Activated CD8-positive, alpha-beta T cell treated with anti-CD3 and anti-CD28 coated beads, Interleukin-2, amount 10 ng/mL, durations not matched to agents 7 days and 5 days (primary cell): ENCODE data around the gene CSRP3. TPM values are rescaled to one million over a fixed set of nuclear protein-coding genes. Genes with fewer than 3 reads are reported as not detected.

Experiments used
- ATAC-seq: fragments of 150-1000 bp; cut with Tn5 transposase; one replicate; pipeline ENCODE4 v1.10.0; 2021; ENCODE audit warnings: moderate library complexity
- CTCF ChIA-PET: fragments of 350-600 bp; sonication (Branson Sonifier 250); formaldehyde crosslinking; loops from one replicate; lab custom pipeline; 2021; ENCODE audit warnings: antibody characterized with exemption; lab: Charles Lee
- POLR2A ChIA-PET: fragments of 350-600 bp; sonication (Branson Sonifier 250); formaldehyde crosslinking; loops from one replicate; lab custom pipeline; 2021; ENCODE audit warnings: antibody characterized with exemption; lab: Charles Lee
- DNase-seq: peaks from one replicate; pipeline ENCODE4 v3.0.0-alpha.2; 2020
- H3K27ac Mint-ChIP-seq: one replicate; pipeline ENCODE4 v1.8.0; 2021; ENCODE audit warnings: mild to moderate bottlenecking, mixed read lengths
- H3K27me3 Mint-ChIP-seq: one replicate; pipeline ENCODE4 v1.8.0; 2021; ENCODE audit warnings: low read depth, mixed read lengths
- H3K36me3 Mint-ChIP-seq: one replicate; pipeline ENCODE4 v1.8.0; 2021; ENCODE audit warnings: low read depth, mixed read lengths
- H3K4me1 Mint-ChIP-seq: one replicate; pipeline ENCODE4 v1.8.0; 2021; ENCODE audit warnings: low read depth, mixed read lengths
- H3K4me3 Mint-ChIP-seq: one replicate; pipeline ENCODE4 v1.8.0; 2021; ENCODE audit warnings: mild to moderate bottlenecking, mixed read lengths
- H3K9me3 Mint-ChIP-seq: one replicate; pipeline ENCODE4 v1.8.0; 2022; ENCODE audit warnings: mixed read lengths; ENCODE audit not compliant: insufficient read depth
- total RNA-seq, 2 experiments: library from RNA; stranded (reverse); gene quantifications; one replicate each; pipeline ENCODE4 v1.2.3, GENCODE V29; 2021

The CSRP3 gene
- total RNA-seq, 2 experiments from 2014 or later, result not detected

GRCh38 chr11:19199048-19199447, 2.7 kb downstream of the CSRP3 start:
- CTCF ChIA-PET, result interaction anchor here (1.3 kb wide), 1 partner anchor 128 kb away, joined by 3 read pairs; no protein-coding TSS in a partner anchor
- peaks cover 9% of the 10 kb centered on the region for H3K27me3 Mint-ChIP-seq
- no peak overlapping the region for H3K27ac Mint-ChIP-seq
- H3K9me3 Mint-ChIP-seq, result no peaks in the 10 kb centered on the region
- no peak for DNase-seq
- H3K4me3 Mint-ChIP-seq, result no peak overlapping the region
- POLR2A ChIA-PET, result no interaction called here
- peaks cover 4% of the 10 kb centered on the region for H3K4me1 Mint-ChIP-seq
- no peaks in the 10 kb centered on the region for H3K36me3 Mint-ChIP-seq
- ATAC-seq, result no peak

- Mint-ChIP-seq H3K27me3 (peaks cover 6% of the 10 kb centered on the region), H3K4me3 (no peak overlapping the region), H3K27ac (no peak overlapping the region), H3K4me1 (no peaks in the 10 kb centered on the region), H3K36me3 (no peaks in the 10 kb centered on the region), H3K9me3 (no peaks in the 10 kb centered on the region)
- DNase-seq (no peak), ATAC-seq (no peak)
- POLR2A ChIA-PET, result no interaction called here
- CTCF ChIA-PET, result no interaction called here
Measured at GRCh38 chr11:19196432-19196831, 5.4 kb downstream of the CSRP3 start.

- Mint-ChIP-seq H3K4me1 (no peaks in the 10 kb centered on the region), H3K27ac (no peak overlapping the region), H3K36me3 (no peaks in the 10 kb centered on the region), H3K4me3 (no peak overlapping the region), H3K27me3 (no peaks in the 10 kb centered on the region), H3K9me3 (no peaks in the 10 kb centered on the region)
- ChIA-PET POLR2A (no interaction called here), CTCF (no interaction called here)
- ATAC-seq, result no peak
- DNase-seq, result no peak
Measured at GRCh38 chr11:19194620-19195308, 7.0 kb downstream of the CSRP3 start.

- H3K4me1 Mint-ChIP-seq, result no peaks in the 10 kb centered on the region
- ATAC-seq (no peak), DNase-seq (no peak)
- no peak overlapping the region for H3K27ac Mint-ChIP-seq
- CTCF ChIA-PET, result no interaction called here
- no peaks in the 10 kb centered on the region for H3K27me3 Mint-ChIP-seq
- no peaks in the 10 kb centered on the region for H3K36me3 Mint-ChIP-seq
- H3K4me3 Mint-ChIP-seq, result no peak overlapping the region
- H3K9me3 Mint-ChIP-seq, result no peaks in the 10 kb centered on the region
- POLR2A ChIA-PET, result no interaction called here
Measured at GRCh38 chr11:19193916-19194315, 7.9 kb downstream of the CSRP3 start.

GRCh38 chr11:19191530-19192169, 10.1 kb downstream of the CSRP3 start:
- ChIA-PET POLR2A (no interaction called here), CTCF (no interaction called here)
- Mint-ChIP-seq H3K36me3 (no peaks in the 10 kb centered on the region), H3K9me3 (no peaks in the 10 kb centered on the region), H3K27me3 (no peaks in the 10 kb centered on the region), H3K4me1 (no peaks in the 10 kb centered on the region), H3K27ac (no peak overlapping the region), H3K4me3 (no peak overlapping the region)
- no peak for ATAC-seq
- no peak for DNase-seq

GRCh38 chr11:19187833-19188258, 13.9 kb downstream of the CSRP3 start:
- H3K36me3 Mint-ChIP-seq, result no peaks in the 10 kb centered on the region
- DNase-seq (no peak), ATAC-seq (no peak)
- ChIA-PET CTCF (no interaction called here), POLR2A (no interaction called here)
- no peak overlapping the region for H3K27ac Mint-ChIP-seq
- no peaks in the 10 kb centered on the region for H3K9me3 Mint-ChIP-seq
- H3K4me1 Mint-ChIP-seq, result no peaks in the 10 kb centered on the region
- H3K4me3 Mint-ChIP-seq, result no peak overlapping the region
- H3K27me3 Mint-ChIP-seq, result no peaks in the 10 kb centered on the region

- H3K9me3 Mint-ChIP-seq, result no peaks in the 10 kb centered on the region
- no peaks in the 10 kb centered on the region for H3K27me3 Mint-ChIP-seq
- ATAC-seq, result no peak
- ChIA-PET CTCF (no interaction called here), POLR2A (no interaction called here)
- no peak for DNase-seq
- no peaks in the 10 kb centered on the region for H3K36me3 Mint-ChIP-seq
- no peaks in the 10 kb centered on the region for H3K4me1 Mint-ChIP-seq
- H3K27ac Mint-ChIP-seq, result no peak overlapping the region
- no peak overlapping the region for H3K4me3 Mint-ChIP-seq
Measured at GRCh38 chr11:19187114-19187832, 14.5 kb downstream of the CSRP3 start.

GRCh38 chr11:19185516-19186052, 16.2 kb downstream of the CSRP3 start:
- H3K4me3 Mint-ChIP-seq, result no peak overlapping the region
- ChIA-PET POLR2A (no interaction called here), CTCF (no interaction called here)
- no peak overlapping the region for H3K27ac Mint-ChIP-seq
- ATAC-seq (no peak), DNase-seq (no peak)
- H3K4me1 Mint-ChIP-seq, result no peaks in the 10 kb centered on the region
- H3K36me3 Mint-ChIP-seq, result no peaks in the 10 kb centered on the region
- H3K27me3 Mint-ChIP-seq, result no peaks in the 10 kb centered on the region
- H3K9me3 Mint-ChIP-seq, result no peaks in the 10 kb centered on the region

GRCh38 chr11:19185036-19185435, 16.7 kb downstream of the CSRP3 start:
- DNase-seq, result no peak
- Mint-ChIP-seq H3K27ac (no peak overlapping the region), H3K27me3 (no peaks in the 10 kb centered on the region), H3K4me3 (no peak overlapping the region), H3K36me3 (no peaks in the 10 kb centered on the region), H3K9me3 (no peaks in the 10 kb centered on the region), H3K4me1 (no peaks in the 10 kb centered on the region)
- ChIA-PET POLR2A (no interaction called here), CTCF (no interaction called here)
- ATAC-seq, result no peak

- Mint-ChIP-seq H3K27ac (no peak overlapping the region), H3K9me3 (no peaks in the 10 kb centered on the region), H3K36me3 (no peaks in the 10 kb centered on the region), H3K4me1 (no peaks in the 10 kb centered on the region), H3K27me3 (no peaks in the 10 kb centered on the region), H3K4me3 (no peak overlapping the region)
- ChIA-PET POLR2A (no interaction called here), CTCF (no interaction called here)
- DNase-seq, result no peak
- ATAC-seq, result no peak
Measured at GRCh38 chr11:19183646-19184045, 18.1 kb downstream of the CSRP3 start.

- H3K4me1 Mint-ChIP-seq, result no peaks in the 10 kb centered on the region
- ChIA-PET CTCF (no interaction called here), POLR2A (no interaction called here)
- peaks cover 5% of the 10 kb centered on the region for H3K36me3 Mint-ChIP-seq
- DNase-seq (no peak), ATAC-seq (no peak)
- H3K9me3 Mint-ChIP-seq, result no peaks in the 10 kb centered on the region
- H3K4me3 Mint-ChIP-seq, result no peak overlapping the region
- no peak overlapping the region for H3K27ac Mint-ChIP-seq
- no peaks in the 10 kb centered on the region for H3K27me3 Mint-ChIP-seq
Measured at GRCh38 chr11:19181531-19182261, 20.1 kb downstream of the CSRP3 start.
